ENCODE data around the gene HMGCS2.

Gene HMGCS2

DNA sequence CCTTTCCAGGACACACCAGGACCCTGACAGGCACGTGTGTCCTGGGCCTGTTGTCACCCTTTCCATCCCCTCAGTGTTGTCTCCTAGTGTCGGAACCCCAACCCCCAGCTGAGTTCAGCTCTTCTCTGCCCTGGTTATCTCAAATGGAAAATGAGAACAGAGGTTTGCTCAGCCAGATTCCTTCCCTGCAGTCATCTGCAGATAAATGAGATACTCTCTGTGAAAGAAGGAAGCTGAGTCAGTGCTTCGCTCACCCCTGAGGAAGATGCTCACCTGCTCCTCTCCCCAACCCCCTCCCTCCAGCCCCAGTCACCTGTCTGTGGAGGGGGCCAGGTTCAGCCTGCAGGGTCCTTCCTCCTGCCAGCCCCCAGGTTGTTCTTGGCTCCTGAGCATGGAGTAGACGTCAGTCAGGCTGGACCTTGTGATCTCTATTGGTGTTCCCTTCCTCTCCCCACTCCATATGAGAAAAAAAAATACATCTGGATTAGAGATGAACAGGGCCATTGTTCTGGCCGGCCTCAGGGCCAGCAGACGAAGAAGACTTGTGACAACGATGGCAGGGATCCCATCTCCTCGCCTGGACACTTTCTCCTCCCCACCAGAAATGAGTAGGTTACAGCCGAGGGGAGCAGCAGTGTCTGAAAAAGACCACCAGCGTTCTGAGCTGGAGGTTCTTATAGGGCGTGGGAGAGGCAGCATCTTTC, 36.1 kb downstream of the HMGCS2 start:
- no peak overlapping the region for H3K4me3 ChIP-seq (replicated peaks; ENCODE audit: low read depth, low read length)
- no peaks in the 10 kb centered on the region for H3K36me3 ChIP-seq (ENCODE audit: control insufficient read depth, insufficient read depth, low read length)
- H3K27me3 ChIP-seq (replicated peaks; ENCODE audit: control insufficient read depth, insufficient read depth, low read length), result no peaks in the 10 kb centered on the region; the same call in 1 of the 2 replicates
- DNase-seq (ENCODE audit: extremely low read depth, insufficient read length), result no peak
- TF ChIP-seq, protein P1, sequence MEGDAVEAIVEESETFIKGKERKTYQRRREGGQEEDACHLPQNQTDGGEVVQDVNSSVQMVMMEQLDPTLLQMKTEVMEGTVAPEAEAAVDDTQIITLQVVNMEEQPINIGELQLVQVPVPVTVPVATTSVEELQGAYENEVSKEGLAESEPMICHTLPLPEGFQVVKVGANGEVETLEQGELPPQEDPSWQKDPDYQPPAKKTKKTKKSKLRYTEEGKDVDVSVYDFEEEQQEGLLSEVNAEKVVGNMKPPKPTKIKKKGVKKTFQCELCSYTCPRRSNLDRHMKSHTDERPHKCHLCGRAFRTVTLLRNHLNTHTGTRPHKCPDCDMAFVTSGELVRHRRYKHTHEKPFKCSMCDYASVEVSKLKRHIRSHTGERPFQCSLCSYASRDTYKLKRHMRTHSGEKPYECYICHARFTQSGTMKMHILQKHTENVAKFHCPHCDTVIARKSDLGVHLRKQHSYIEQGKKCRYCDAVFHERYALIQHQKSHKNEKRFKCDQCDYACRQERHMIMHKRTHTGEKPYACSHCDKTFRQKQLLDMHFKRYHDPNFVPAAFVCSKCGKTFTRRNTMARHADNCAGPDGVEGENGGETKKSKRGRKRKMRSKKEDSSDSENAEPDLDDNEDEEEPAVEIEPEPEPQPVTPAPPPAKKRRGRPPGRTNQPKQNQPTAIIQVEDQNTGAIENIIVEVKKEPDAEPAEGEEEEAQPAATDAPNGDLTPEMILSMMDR (IDR thresholded peaks at IDR 0.05; ENCODE audit: insufficient read depth, low read length, poor library complexity, severe bottlenecking), result no peak

DNA sequence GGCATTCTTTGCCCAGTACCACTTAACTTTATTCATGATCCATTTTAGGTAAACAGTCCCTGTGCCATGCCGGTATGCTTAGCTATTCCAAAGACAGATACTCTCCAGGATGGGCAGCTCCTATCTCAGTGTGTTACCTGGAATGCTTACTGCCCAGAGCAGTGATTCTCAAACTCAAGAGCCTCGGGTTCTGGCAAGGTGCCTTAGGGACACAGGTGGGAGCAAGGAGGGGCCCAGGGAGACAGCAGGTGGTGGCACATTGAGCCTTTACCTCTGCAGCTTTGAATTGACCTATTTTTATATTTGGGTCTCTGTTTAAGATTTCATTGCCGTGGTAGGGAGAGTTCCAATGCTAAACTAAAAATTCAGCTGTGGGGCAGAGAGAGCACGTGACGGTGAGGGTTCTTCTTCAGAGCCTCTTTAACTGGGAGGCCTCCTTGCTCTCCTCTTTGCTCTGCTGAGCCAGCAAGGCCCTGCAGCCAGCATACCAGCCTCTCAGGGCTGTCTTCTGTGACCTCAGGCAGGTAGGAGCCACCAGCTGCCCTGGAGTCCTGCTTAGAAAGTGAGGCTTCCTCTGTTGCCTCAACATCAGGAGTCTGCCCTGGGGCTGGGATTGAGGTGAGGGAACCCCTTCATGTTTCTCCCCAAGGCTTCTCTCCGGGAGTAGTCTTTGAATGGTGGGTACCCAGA, 36.8 kb downstream of the HMGCS2 start:
- Histone ChIP-seq H3K4me3 (replicated peaks; ENCODE audit: low read depth, low read length) (no peak overlapping the region), H3K36me3 (ENCODE audit: control insufficient read depth, insufficient read depth, low read length) (no peaks in the 10 kb centered on the region), H3K27me3 (replicated peaks; ENCODE audit: control insufficient read depth, insufficient read depth, low read length) (no peaks in the 10 kb centered on the region)
- DNase-seq (ENCODE audit: extremely low read depth, insufficient read length), result no peak
- TF ChIP-seq, protein P1 (IDR thresholded peaks at IDR 0.05; ENCODE audit: insufficient read depth, low read length, poor library complexity, severe bottlenecking), result no peak

- TF ChIP-seq, protein P1 (IDR thresholded peaks at IDR 0.05; ENCODE audit: insufficient read depth, low read length, poor library complexity, severe bottlenecking), result no peak
- DNase-seq (ENCODE audit: extremely low read depth, insufficient read length), result no peak
- Histone ChIP-seq H3K36me3 (ENCODE audit: control insufficient read depth, insufficient read depth, low read length) (no peaks in the 10 kb centered on the region), H3K4me3 (replicated peaks; ENCODE audit: low read depth, low read length) (no peak overlapping the region), H3K27me3 (replicated peaks; ENCODE audit: control insufficient read depth, insufficient read depth, low read length) (no peaks in the 10 kb centered on the region)
Measured at GRCh38 chr1:119731060-119731459, 37.6 kb downstream of the HMGCS2 start.

DNA sequence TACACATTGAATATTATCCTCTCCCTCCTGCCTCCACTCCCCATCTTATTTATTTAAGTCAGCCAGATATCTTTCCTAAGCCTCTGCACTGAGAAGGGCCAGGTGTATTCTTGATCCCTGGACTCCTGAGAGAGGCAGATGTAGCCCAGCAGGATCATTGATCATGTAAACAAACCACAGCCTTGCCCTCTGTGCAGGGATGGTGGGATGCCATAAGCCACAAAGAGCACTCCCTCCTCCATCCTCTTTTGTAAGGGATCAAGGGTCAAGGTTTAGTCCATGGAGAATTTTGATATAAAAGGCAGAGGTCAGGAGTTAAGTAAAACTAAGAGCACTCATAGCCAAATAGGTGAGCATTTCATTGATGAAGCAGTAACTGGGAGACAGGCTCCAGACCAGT, 39.7 kb downstream of the HMGCS2 start:
- H3K36me3 ChIP-seq (ENCODE audit: control insufficient read depth, insufficient read depth, low read length), result no peaks in the 10 kb centered on the region
- H3K4me3 ChIP-seq (replicated peaks; ENCODE audit: low read depth, low read length), result no peak overlapping the region
- TF ChIP-seq, protein P1 (IDR thresholded peaks at IDR 0.05; ENCODE audit: insufficient read depth, low read length, poor library complexity, severe bottlenecking), result no peak
- DNase-seq (ENCODE audit: extremely low read depth, insufficient read length), result no peak
- no peaks in the 10 kb centered on the region for H3K27me3 ChIP-seq (replicated peaks; ENCODE audit: control insufficient read depth, insufficient read depth, low read length)

DNA sequence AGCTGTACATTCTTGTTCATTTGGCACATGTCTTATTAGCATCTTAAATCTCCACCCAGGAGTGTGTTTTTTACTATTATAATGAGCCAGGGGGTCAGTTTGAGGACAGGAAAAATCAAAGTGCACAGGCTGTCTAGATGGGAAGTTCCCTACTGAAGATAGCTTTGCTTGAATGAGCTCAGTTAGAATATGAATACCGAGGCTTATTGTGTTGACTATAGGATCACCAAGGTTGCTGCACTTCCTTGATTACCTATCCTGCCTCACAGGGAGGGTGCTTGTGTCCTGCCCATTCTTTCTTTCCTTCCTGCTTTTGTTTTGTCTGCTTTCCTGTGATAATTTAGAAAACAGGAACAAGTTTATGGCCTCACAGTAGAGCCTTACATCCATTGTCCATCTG, 40.7 kb downstream of the HMGCS2 start:
- no peaks in the 10 kb centered on the region; the same call in 1 of the 2 replicates for H3K27me3 ChIP-seq (replicated peaks; ENCODE audit: control insufficient read depth, insufficient read depth, low read length)
- H3K4me3 ChIP-seq (replicated peaks; ENCODE audit: low read depth, low read length), result no peak overlapping the region
- H3K36me3 ChIP-seq (ENCODE audit: control insufficient read depth, insufficient read depth, low read length), result no peaks in the 10 kb centered on the region
- TF ChIP-seq, protein P1 (IDR thresholded peaks at IDR 0.05; ENCODE audit: insufficient read depth, low read length, poor library complexity, severe bottlenecking), result no peak
- DNase-seq (ENCODE audit: extremely low read depth, insufficient read length), result no peak

All from GM06990 (cell line).